Astrocyte (in vitro differentiated cells and primary cell): ENCODE results near the gene COL23A1. TPM values are rescaled to one million over a fixed set of nuclear protein-coding genes. Genes with fewer than 3 reads are reported as not detected.

Experiments
- DNase-seq: peaks from one replicate; pipeline ENCODE4 v3.0.0-alpha.2; 2010; ENCODE audit warnings: low read depth
- FAIRE-seq: peaks from 2 replicates; lab custom pipeline; 2011; peaks lifted over from hg19 to GRCh38; lab: Jason Lieb, UNC
- H2AFZ ChIP-seq: 2 replicates; pipeline ENCODE4 v1.6.0; 2012; ENCODE audit warnings: low read depth, low read length, inconsistent platforms
- H3K27ac ChIP-seq: 2 replicates; pipeline ENCODE4 v1.5.1; 2011; ENCODE audit warnings: low read depth, low read length, inconsistent platforms
- H3K27me3 ChIP-seq: 2 replicates; pipeline ENCODE4 v1.6.0; 2011; ENCODE audit warnings: low read length, inconsistent platforms; ENCODE audit not compliant: insufficient read depth
- H3K36me3 ChIP-seq: 2 replicates; pipeline ENCODE4 v1.5.1; 2011; ENCODE audit warnings: low read length, inconsistent platforms; ENCODE audit not compliant: insufficient read depth
- H3K4me1 ChIP-seq: 2 replicates; pipeline ENCODE4 v1.5.1; 2011; ENCODE audit warnings: low read length, inconsistent platforms; ENCODE audit not compliant: insufficient read depth
- H3K4me2 ChIP-seq: 2 replicates; pipeline ENCODE4 v1.6.0; 2012; ENCODE audit warnings: low read length, inconsistent platforms
- H3K4me3 ChIP-seq: 2 replicates; pipeline ENCODE4 v1.5.1; 2011; ENCODE audit warnings: low read depth, mild to moderate bottlenecking, low read length, inconsistent platforms; ENCODE audit not compliant: insufficient read depth
- H3K79me2 ChIP-seq: 2 replicates; pipeline ENCODE4 v1.6.0; 2012; ENCODE audit warnings: mild to moderate bottlenecking, low read length, inconsistent platforms; ENCODE audit not compliant: insufficient read depth
- H3K9ac ChIP-seq: 2 replicates; pipeline ENCODE4 v1.6.0; 2012; ENCODE audit warnings: mild to moderate bottlenecking, low read length, inconsistent platforms
- H3K9me3 ChIP-seq: 2 replicates; pipeline ENCODE4 v1.5.1; 2012; ENCODE audit warnings: low read depth, mild to moderate bottlenecking, low read length, inconsistent platforms; ENCODE audit not compliant: insufficient read depth
- H4K20me1 ChIP-seq: 2 replicates; pipeline ENCODE4 v1.6.0; 2012; ENCODE audit warnings: low read length, inconsistent platforms; ENCODE audit not compliant: insufficient read depth
- H3K27ac Mint-ChIP-seq: one replicate; pipeline ENCODE4 v1.8.0; 2021; ENCODE audit warnings: mild to moderate bottlenecking, mixed read lengths; ENCODE audit not compliant: unreplicated experiment
- H3K27me3 Mint-ChIP-seq: one replicate; pipeline ENCODE4 v1.8.0; 2021; ENCODE audit warnings: low read depth, mixed read lengths; ENCODE audit not compliant: unreplicated experiment
- H3K36me3 Mint-ChIP-seq: one replicate; pipeline ENCODE4 v1.8.0; 2021; ENCODE audit warnings: low read depth, mixed read lengths; ENCODE audit not compliant: unreplicated experiment
- H3K4me1 Mint-ChIP-seq: one replicate; pipeline ENCODE4 v1.8.0; 2021; ENCODE audit warnings: low read depth, mixed read lengths; ENCODE audit not compliant: unreplicated experiment
- H3K4me3 Mint-ChIP-seq: one replicate; pipeline ENCODE4 v1.8.0; 2021; ENCODE audit warnings: mild to moderate bottlenecking, moderate library complexity, mixed read lengths; ENCODE audit not compliant: unreplicated experiment
- H3K9me3 Mint-ChIP-seq: one replicate; pipeline ENCODE4 v1.8.0; 2021; ENCODE audit warnings: mild to moderate bottlenecking, mixed read lengths; ENCODE audit not compliant: unreplicated experiment
- EZH2 ChIP-seq: IDR thresholded peaks from 2 replicates; pipeline ENCODE4 v1.6.1; 2012; ENCODE audit warnings: mild to moderate bottlenecking, low read length, inconsistent platforms; ENCODE audit not compliant: insufficient read depth
- total RNA-seq: library from RNA; stranded (reverse); gene quantifications from 2 replicates; pipeline ENCODE4 v1.2.1, GENCODE V29; 2021
- TF ChIP-seq, protein P1 (sequence below): IDR thresholded peaks from 2 replicates; pipeline ENCODE4 v1.5.1; 2011; ENCODE audit warnings: low read depth, mild to moderate bottlenecking, inconsistent platforms, low read length, moderate library complexity; ENCODE audit not compliant: insufficient read depth

The COL23A1 gene
- total RNA-seq, 1 donor from 2014 or later = 0.16 TPM

DNA sequence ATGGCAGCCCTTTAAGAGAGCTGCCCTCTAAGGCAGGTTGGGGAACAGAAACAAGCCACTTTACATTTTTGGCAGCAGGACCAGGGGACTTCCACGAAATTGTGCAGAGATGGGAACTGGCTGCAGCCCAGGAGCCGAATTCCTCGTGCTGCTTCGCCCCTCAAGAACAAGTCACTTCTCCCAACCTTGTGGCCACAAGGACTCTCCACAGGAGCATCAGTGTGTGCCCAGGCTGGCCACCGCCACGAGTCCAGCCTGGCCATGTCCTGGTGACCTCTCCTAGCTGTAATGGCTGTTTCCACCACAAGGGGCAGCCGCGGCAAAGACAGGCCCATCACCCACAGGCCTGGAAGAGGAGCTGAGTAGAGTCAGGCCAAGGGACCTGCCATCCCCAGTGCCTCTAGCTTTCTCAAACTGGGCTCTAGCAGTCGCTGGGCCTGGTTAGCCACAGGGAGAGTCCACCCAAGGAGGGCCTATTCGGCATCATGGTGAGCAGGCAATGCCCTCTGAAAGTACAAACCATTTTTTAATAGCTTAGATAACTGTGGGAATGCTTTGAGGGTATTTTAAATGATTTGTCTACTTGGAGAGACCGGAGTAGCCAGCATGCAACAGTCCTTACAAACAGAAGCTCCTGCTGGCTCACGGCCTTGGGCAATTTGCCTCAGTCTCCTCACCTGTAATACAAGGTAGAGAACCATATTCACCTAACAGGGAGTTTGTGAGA lies 129.0 kb downstream of the COL23A1 start:
- no peaks in the 10 kb centered on the region for H3K79me2 ChIP-seq
- H3K27ac Mint-ChIP-seq = no peak overlapping the region
- H4K20me1 ChIP-seq = no peaks in the 10 kb centered on the region
- no peaks in the 10 kb centered on the region for H3K4me1 ChIP-seq
- H3K9me3 ChIP-seq = no peaks in the 10 kb centered on the region
- DNase-seq (no peak), FAIRE-seq (no peak)
- H3K4me3 Mint-ChIP-seq = no peak overlapping the region
- no peaks in the 10 kb centered on the region for H3K4me1 Mint-ChIP-seq
- no peaks in the 10 kb centered on the region for H3K9me3 Mint-ChIP-seq
- peaks cover 27% of the 10 kb centered on the region for H3K27me3 Mint-ChIP-seq
- no peak overlapping the region for H3K9ac ChIP-seq
- no peaks in the 10 kb centered on the region for H3K27me3 ChIP-seq
- H3K27ac ChIP-seq = no peak overlapping the region
- no peaks in the 10 kb centered on the region for H3K36me3 Mint-ChIP-seq
- H2AFZ ChIP-seq = no peak overlapping the region
- H3K4me2 ChIP-seq = no peak overlapping the region
- no peak for TF ChIP-seq EZH2
- TF ChIP-seq, protein P1, sequence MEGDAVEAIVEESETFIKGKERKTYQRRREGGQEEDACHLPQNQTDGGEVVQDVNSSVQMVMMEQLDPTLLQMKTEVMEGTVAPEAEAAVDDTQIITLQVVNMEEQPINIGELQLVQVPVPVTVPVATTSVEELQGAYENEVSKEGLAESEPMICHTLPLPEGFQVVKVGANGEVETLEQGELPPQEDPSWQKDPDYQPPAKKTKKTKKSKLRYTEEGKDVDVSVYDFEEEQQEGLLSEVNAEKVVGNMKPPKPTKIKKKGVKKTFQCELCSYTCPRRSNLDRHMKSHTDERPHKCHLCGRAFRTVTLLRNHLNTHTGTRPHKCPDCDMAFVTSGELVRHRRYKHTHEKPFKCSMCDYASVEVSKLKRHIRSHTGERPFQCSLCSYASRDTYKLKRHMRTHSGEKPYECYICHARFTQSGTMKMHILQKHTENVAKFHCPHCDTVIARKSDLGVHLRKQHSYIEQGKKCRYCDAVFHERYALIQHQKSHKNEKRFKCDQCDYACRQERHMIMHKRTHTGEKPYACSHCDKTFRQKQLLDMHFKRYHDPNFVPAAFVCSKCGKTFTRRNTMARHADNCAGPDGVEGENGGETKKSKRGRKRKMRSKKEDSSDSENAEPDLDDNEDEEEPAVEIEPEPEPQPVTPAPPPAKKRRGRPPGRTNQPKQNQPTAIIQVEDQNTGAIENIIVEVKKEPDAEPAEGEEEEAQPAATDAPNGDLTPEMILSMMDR = peak; percentile 29
- H3K4me3 ChIP-seq = no peak overlapping the region
- no peaks in the 10 kb centered on the region for H3K36me3 ChIP-seq

DNA sequence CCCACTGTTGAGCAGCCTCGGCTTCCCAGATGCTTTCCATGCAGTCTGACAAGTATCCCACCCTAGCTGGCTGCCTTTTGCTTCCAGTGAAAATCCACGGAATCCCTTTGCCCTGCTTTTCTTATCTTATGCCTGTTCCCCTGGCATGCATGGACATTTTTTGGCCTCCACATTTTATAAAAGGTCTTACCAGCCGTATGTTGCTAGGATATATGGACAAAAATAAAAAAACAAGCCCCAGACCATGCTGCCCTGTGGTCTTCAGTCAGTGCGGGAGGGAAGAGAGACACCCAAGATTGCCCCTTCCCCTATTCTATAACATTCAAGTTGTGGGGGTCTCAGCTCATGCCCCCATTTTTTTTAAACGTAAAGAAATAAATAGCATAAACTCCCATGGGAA lies 129.6 kb downstream of the COL23A1 start:
- Mint-ChIP-seq H3K4me1 (no peaks in the 10 kb centered on the region), H3K27me3 (peaks cover 22% of the 10 kb centered on the region), H3K27ac (no peak overlapping the region), H3K36me3 (no peaks in the 10 kb centered on the region), H3K4me3 (no peak overlapping the region), H3K9me3 (no peaks in the 10 kb centered on the region)
- Histone ChIP-seq H3K4me3 (no peak overlapping the region), H3K27me3 (no peaks in the 10 kb centered on the region), H3K9ac (no peak overlapping the region), H3K9me3 (no peaks in the 10 kb centered on the region), H3K4me1 (no peaks in the 10 kb centered on the region), H3K4me2 (no peak overlapping the region), H3K79me2 (no peaks in the 10 kb centered on the region), H4K20me1 (no peaks in the 10 kb centered on the region), H3K36me3 (no peaks in the 10 kb centered on the region), H3K27ac (no peak overlapping the region), H2AFZ (no peak overlapping the region)
- no peak for DNase-seq
- no peak for FAIRE-seq
- TF ChIP-seq, protein P1 = no peak
- TF ChIP-seq EZH2 = no peak

DNA sequence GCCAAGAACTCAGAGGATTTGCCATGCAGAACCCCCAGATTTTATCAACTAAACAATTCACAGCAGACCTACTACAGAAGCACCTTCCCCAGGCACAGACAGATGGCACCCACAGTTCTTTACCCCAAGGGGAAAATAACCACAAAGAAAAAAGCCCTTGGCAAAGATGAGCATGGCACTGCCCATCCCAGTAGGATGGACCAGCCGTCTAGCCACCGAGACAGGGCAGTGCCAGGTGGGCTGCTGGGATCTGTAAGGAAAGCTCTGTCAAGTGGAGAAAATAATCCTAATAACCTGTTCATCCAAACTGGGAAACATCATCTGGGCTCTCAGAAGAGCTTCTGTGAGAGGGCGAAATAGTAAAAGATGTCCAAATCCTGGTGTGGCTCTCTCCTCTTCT lies 130.0 kb downstream of the COL23A1 start:
- DNase-seq (no peak), FAIRE-seq (no peak)
- H3K27me3 Mint-ChIP-seq = peaks cover 18% of the 10 kb centered on the region
- H3K36me3 ChIP-seq = no peaks in the 10 kb centered on the region
- H2AFZ ChIP-seq = no peak overlapping the region
- H3K4me1 Mint-ChIP-seq = no peaks in the 10 kb centered on the region
- H3K4me1 ChIP-seq = no peaks in the 10 kb centered on the region
- no peaks in the 10 kb centered on the region for H3K79me2 ChIP-seq
- no peaks in the 10 kb centered on the region for H3K9me3 Mint-ChIP-seq
- no peaks in the 10 kb centered on the region for H4K20me1 ChIP-seq
- no peaks in the 10 kb centered on the region for H3K9me3 ChIP-seq
- H3K4me3 Mint-ChIP-seq = no peak overlapping the region
- TF ChIP-seq, protein P1 = no peak
- TF ChIP-seq EZH2 = no peak
- no peak overlapping the region for H3K4me3 ChIP-seq
- H3K36me3 Mint-ChIP-seq = no peaks in the 10 kb centered on the region
- H3K27ac Mint-ChIP-seq = no peak overlapping the region
- H3K27ac ChIP-seq = no peak overlapping the region
- H3K9ac ChIP-seq = no peak overlapping the region
- no peak overlapping the region for H3K4me2 ChIP-seq
- H3K27me3 ChIP-seq = no peaks in the 10 kb centered on the region
